GM12878 (cell line): ENCODE results near the gene PPIP5K2. TPM values are rescaled to one million over a fixed set of nuclear protein-coding genes. Genes with fewer than 3 reads are reported as not detected.

ENCODE experiments used
- BCL11A ChIP-seq: IDR thresholded peaks from 2 replicates; pipeline ENCODE4 v1.6.1; 2011; ENCODE audit warnings: low read depth, low read length
- CBX5 ChIP-seq: sonication (generic); IDR thresholded peaks from 2 replicates; pipeline ENCODE4 v1.6.1; 2016; ENCODE audit warnings: low read depth, moderate library complexity, mild to moderate bottlenecking, inconsistent platforms
- CHD4 ChIP-seq: fragments of 200-600 bp; sonication (generic); IDR thresholded peaks from 2 replicates; pipeline ENCODE4 v1.6.1; 2016; ENCODE audit warnings: mild to moderate bottlenecking
- IKZF1 ChIP-seq: fragments of 450-650 bp; conservative IDR thresholded peaks from 2 replicates; pipeline ENCODE4 v1.6.1; 2017; ENCODE audit warnings: antibody characterized with exemption, mild to moderate bottlenecking
- JUND ChIP-seq: IDR thresholded peaks from 2 replicates; pipeline ENCODE4 v1.6.1; 2012; ENCODE audit warnings: low read depth, mild to moderate bottlenecking, low read length, improper control_type of control experiment, moderate library complexity
- MEF2B ChIP-seq: fragments of 450-650 bp; IDR thresholded peaks from 2 replicates; pipeline ENCODE4 v1.6.1; 2018; ENCODE audit warnings: mild to moderate bottlenecking, moderate library complexity; ENCODE audit not compliant: partially characterized antibody, poor library complexity, severe bottlenecking
- MXI1 ChIP-seq: fragments of 150-350 bp; IDR thresholded peaks from 2 replicates; pipeline ENCODE4 v1.6.1; 2011; ENCODE audit warnings: low read depth, mild to moderate bottlenecking, inconsistent platforms, low read length, improper control_type of control experiment
- NRF1 ChIP-seq: conservative IDR thresholded peaks from 2 replicates; pipeline ENCODE4 v1.6.1; 2011; ENCODE audit warnings: mild to moderate bottlenecking, low read depth, low read length, improper control_type of control experiment
- SPI1 ChIP-seq: IDR thresholded peaks from 2 replicates; pipeline ENCODE4 v1.6.1; 2011; ENCODE audit warnings: low read depth, mild to moderate bottlenecking, low read length, moderate library complexity, borderline replicate concordance; ENCODE audit not compliant: insufficient read depth
- TCF3 ChIP-seq: IDR thresholded peaks from 2 replicates; pipeline ENCODE4 v1.6.1; 2012; ENCODE audit warnings: low read depth, mild to moderate bottlenecking, low read length, borderline replicate concordance; ENCODE audit not compliant: insufficient read depth
- ZNF274 ChIP-seq: IDR thresholded peaks from one replicate; pipeline ENCODE4 v1.8.0; 2011; ENCODE audit not compliant: insufficient read length, insufficient read depth
- polyA plus RNA-seq, 11 experiments: library from polyadenylated mRNA; depleted of rRNA in 4 of 11; unstranded in 6 of 11; stranded (reverse) in 5 of 11; fragments of >200 nt; fragmentation: Nextera tagmentation in 4 of 11; fragmentation: Illumina TruSeq in 1 of 11; extraction: Ambion mirVana in 4 of 11; extraction: Trizol in 1 of 11; gene quantifications; 1 replicate in 1 of 11; 2 replicates in 10 of 11; pipeline versions ENCODE4 v1.2.1 to v1.2.3, GENCODE V29; 2011 to 2016; ENCODE audit warnings: inconsistent platforms in 2 of 11, missing spikeins in 2 of 11, low read depth in 1 of 11
- total RNA-seq, 4 experiments: library from RNA; depleted of rRNA in 3 of 4; stranded (reverse); fragments of >200 nt in 3 of 4; fragmentation: Illumina TruSeq in 1 of 4; extraction: Trizol in 1 of 4; gene quantifications; 2 replicates each; pipeline versions ENCODE4 v1.2.1 to v1.2.3, GENCODE V29; 2013 to 2021
- TF ChIP-seq, protein P1 (sequence below): IDR thresholded peaks from 2 replicates; pipeline ENCODE4 v1.6.1; 2012; ENCODE audit warnings: low read length, inconsistent platforms
- TF ChIP-seq, protein P2 (sequence below): fragments of 150-350 bp; IDR thresholded peaks from 2 replicates; pipeline ENCODE4 v1.6.1; 2016; ENCODE audit warnings: low read depth, low read length
- TF ChIP-seq, protein P3 (sequence below): IDR thresholded peaks from 2 replicates; pipeline ENCODE4 v1.6.1; 2011; ENCODE audit warnings: borderline replicate concordance, low read depth, mild to moderate bottlenecking, moderate library complexity, low read length; ENCODE audit not compliant: insufficient read depth, poor library complexity, severe bottlenecking
- TF ChIP-seq, protein P4 (sequence below): IDR thresholded peaks from 2 replicates; pipeline ENCODE4 v1.6.1; 2012; ENCODE audit warnings: low read depth, low read length, improper control_type of control experiment

PPIP5K2 gene
- total and polyA plus RNA-seq, 10 of the 15 experiments (the other 5 are each of a cell fraction or from before 2014, with no cell fraction given): 27.7 to 87.3 (median 58.6) TPM

DNA sequence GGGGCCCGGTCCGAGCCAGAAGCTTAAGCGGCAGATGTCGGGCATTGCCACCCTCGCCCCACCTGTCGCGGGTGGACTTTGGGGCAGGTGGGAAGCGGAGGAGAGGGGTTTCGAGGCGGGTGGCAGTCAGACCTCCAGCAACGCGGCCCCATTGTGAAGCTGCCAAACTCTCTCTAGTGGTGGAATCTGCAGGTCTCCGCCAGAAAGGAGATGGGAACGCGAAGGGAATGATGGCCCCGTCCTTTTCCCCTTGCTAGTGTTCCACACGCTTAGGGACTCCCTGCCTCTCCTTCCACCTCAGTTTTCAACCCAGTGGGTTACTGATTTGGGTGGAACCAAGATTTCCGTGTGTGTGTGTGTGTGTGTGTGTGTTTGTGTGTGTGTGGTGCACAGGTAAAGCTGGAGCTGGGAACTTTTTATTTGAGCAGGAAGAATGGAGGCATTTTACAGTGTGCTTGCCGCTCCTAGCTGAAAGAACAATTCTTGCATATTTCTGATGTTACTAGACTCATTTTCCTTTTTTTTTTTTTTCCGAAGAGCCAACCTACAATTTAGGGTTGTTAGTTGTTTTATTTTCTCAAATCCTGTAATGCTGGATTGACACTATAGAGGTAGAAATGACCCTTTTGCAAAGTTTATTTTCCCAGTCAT lies 139.7 kb downstream of the PPIP5K2 start (continued):
- TF ChIP-seq, protein P1, sequence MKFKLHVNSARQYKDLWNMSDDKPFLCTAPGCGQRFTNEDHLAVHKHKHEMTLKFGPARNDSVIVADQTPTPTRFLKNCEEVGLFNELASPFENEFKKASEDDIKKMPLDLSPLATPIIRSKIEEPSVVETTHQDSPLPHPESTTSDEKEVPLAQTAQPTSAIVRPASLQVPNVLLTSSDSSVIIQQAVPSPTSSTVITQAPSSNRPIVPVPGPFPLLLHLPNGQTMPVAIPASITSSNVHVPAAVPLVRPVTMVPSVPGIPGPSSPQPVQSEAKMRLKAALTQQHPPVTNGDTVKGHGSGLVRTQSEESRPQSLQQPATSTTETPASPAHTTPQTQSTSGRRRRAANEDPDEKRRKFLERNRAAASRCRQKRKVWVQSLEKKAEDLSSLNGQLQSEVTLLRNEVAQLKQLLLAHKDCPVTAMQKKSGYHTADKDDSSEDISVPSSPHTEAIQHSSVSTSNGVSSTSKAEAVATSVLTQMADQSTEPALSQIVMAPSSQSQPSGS: no peak
- TF ChIP-seq ZNF274 (no peak), NRF1 (no peak), JUND (no peak), MXI1 (no peak), MEF2B (no peak), BCL11A (no peak), CHD4 (no peak), IKZF1 (0 out of 2 replicates have a peak, but pooled peaks have one; percentile 14), CBX5 (no peak), SPI1 (no peak), TCF3 (0 out of 2 replicates have a peak, but pooled peaks have one; percentile 7)
- TF ChIP-seq, protein P2, sequence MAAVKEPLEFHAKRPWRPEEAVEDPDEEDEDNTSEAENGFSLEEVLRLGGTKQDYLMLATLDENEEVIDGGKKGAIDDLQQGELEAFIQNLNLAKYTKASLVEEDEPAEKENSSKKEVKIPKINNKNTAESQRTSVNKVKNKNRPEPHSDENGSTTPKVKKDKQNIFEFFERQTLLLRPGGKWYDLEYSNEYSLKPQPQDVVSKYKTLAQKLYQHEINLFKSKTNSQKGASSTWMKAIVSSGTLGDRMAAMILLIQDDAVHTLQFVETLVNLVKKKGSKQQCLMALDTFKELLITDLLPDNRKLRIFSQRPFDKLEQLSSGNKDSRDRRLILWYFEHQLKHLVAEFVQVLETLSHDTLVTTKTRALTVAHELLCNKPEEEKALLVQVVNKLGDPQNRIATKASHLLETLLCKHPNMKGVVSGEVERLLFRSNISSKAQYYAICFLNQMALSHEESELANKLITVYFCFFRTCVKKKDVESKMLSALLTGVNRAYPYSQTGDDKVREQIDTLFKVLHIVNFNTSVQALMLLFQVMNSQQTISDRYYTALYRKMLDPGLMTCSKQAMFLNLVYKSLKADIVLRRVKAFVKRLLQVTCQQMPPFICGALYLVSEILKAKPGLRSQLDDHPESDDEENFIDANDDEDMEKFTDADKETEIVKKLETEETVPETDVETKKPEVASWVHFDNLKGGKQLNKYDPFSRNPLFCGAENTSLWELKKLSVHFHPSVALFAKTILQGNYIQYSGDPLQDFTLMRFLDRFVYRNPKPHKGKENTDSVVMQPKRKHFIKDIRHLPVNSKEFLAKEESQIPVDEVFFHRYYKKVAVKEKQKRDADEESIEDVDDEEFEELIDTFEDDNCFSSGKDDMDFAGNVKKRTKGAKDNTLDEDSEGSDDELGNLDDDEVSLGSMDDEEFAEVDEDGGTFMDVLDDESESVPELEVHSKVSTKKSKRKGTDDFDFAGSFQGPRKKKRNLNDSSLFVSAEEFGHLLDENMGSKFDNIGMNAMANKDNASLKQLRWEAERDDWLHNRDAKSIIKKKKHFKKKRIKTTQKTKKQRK: no peak
- TF ChIP-seq, protein P3, sequence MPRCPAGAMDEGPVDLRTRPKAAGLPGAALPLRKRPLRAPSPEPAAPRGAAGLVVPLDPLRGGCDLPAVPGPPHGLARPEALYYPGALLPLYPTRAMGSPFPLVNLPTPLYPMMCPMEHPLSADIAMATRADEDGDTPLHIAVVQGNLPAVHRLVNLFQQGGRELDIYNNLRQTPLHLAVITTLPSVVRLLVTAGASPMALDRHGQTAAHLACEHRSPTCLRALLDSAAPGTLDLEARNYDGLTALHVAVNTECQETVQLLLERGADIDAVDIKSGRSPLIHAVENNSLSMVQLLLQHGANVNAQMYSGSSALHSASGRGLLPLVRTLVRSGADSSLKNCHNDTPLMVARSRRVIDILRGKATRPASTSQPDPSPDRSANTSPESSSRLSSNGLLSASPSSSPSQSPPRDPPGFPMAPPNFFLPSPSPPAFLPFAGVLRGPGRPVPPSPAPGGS: no peak
- TF ChIP-seq, protein P4, sequence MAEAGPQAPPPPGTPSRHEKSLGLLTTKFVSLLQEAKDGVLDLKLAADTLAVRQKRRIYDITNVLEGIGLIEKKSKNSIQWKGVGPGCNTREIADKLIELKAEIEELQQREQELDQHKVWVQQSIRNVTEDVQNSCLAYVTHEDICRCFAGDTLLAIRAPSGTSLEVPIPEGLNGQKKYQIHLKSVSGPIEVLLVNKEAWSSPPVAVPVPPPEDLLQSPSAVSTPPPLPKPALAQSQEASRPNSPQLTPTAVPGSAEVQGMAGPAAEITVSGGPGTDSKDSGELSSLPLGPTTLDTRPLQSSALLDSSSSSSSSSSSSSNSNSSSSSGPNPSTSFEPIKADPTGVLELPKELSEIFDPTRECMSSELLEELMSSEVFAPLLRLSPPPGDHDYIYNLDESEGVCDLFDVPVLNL: no peak
- TF ChIP-seq, all 136 proteins: peak for 5
